Coronary artery (tissue), 2 donors: Measurements from ENCODE around the gene ATXN8OS.

ENCODE experiments used
- DNase-seq: peaks from one replicate; pipeline ENCODE4 v3.0.0-alpha.2; 2017; ENCODE audit warnings: low spot score
- H3K27ac ChIP-seq, 2 donors: fragments of 200-600 bp; sonication (generic); one replicate each; pipeline ENCODE4 v1.5.1; 2016 to 2019
- H3K4me3 ChIP-seq: fragments of 200-600 bp; sonication (generic); 2 replicates; pipeline ENCODE4 v1.5.1; 2016; ENCODE audit warnings: mild to moderate bottlenecking, moderate library complexity
- CTCF ChIP-seq: fragments of 200-600 bp; sonication (generic); IDR thresholded peaks from one replicate; pipeline ENCODE4 v1.5.1; 2019; ENCODE audit warnings: antibody characterized with exemption

The ATXN8OS gene

DNA sequence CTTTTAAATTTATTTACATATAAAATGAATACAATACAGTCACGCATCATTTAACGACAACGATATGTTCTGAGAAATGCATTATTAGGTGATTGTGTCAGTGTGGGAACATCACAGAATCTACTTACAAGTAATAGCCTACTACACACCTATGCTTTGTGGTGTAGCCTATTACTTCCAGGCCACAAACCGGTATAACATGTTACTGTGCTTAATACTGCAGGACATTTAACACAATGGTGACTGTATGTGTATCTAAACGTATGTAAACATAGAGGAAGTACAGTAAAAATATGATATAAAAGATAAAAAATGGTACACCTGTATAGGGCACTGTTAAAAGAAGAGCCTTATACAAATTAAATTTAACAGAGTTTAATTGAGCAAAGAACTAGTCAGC is 63.1 kb downstream of the ATXN8OS start:
- no peak overlapping the region for H3K4me3 ChIP-seq
- no peak for DNase-seq
- TF ChIP-seq CTCF: no peak
- no peak overlapping the region for H3K27ac ChIP-seq

- Histone ChIP-seq H3K4me3 (no peak overlapping the region), H3K27ac (no peak overlapping the region)
- no peak for TF ChIP-seq CTCF
- no peak for DNase-seq
Measured at GRCh38 chr13:70171151-70171550, 63.5 kb downstream of the ATXN8OS start.

DNA sequence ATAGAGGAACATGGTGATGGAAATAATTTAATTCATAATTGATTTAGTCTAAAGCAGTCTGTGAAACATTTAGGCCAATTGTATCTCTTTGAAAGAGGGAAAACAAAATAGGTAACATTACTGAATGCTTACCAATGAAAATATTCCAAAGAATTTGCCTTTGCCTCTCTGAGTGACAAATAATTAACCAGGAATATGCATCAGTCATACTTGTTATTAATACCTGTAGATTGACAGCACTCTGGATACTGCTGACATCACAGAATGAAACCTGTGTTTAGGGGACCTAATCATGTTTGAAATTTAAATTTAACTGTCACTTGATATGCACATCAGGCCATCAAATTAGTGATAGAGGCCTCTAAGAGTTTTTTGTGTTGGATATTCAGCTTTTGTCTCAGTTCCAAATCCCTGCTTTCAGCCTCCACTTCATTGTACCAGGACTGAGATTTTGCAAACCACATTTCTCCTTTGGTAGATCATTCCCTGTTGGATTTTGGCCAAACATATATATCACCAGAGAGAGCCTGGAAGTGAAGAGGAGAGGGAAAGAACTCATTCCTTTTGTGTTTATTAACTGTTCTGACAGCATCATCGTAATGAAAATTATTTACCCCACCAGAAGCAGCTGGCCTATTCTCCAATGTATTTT is 65.4 kb downstream of the ATXN8OS start:
- no peak overlapping the region for H3K27ac ChIP-seq
- DNase-seq: no peak
- no peak for TF ChIP-seq CTCF
- H3K4me3 ChIP-seq: no peak overlapping the region

GRCh38 chr13:70173598-70173959 is 66.0 kb downstream of the ATXN8OS start:
- H3K27ac ChIP-seq: no peak overlapping the region
- no peak for DNase-seq
- TF ChIP-seq CTCF: no peak
- H3K4me3 ChIP-seq: no peak overlapping the region

DNA sequence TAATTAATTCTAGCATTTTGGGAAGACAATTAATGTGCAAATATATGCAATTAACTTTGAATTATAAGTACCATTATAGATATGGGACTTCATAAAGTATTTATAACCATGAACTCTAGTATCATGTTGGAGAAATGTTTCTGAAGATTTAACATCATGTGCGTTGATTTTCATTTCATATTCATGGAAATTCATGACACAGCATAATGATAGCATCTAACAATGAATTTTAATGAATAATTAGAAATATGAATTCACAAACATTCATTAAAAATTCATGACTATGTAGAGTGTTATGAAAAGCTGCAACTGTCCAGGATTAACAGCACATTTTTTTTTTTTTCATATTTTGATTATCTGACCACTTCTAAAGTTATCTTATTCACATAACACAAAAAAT is 70.7 kb downstream of the ATXN8OS start:
- no peak overlapping the region for H3K4me3 ChIP-seq
- TF ChIP-seq CTCF: no peak
- no peak for DNase-seq
- no peak overlapping the region for H3K27ac ChIP-seq
